LNCAP (cell line): ENCODE measurements around the gene AUH.

Experiments
- TF ChIP-seq, protein P1 (sequence below): fragments of 450-650 bp; IDR thresholded peaks from 2 replicates; pipeline ENCODE4 v1.5.1; 2017; ENCODE audit warnings: mild to moderate bottlenecking

AUH gene

DNA sequence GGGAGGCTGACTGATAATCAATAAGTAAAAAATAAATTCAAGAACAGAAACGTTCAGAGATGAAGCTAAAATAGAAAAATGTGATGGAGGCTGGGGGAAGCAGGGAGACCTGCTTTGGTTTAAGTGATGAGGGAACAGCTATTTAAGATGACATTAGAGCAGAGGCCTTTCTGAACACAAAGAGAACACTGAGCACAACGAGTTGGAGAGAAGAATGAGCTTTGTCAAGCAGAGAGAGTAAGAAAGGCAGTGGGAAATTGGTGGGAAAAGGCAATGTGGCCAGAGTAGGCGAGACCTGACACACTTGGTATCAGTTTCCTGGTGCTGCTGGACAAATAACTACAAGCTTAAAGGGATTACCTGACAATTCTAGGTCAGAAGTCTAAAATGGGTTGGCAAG, 20.0 kb downstream of the AUH start:
- TF ChIP-seq, protein P1, sequence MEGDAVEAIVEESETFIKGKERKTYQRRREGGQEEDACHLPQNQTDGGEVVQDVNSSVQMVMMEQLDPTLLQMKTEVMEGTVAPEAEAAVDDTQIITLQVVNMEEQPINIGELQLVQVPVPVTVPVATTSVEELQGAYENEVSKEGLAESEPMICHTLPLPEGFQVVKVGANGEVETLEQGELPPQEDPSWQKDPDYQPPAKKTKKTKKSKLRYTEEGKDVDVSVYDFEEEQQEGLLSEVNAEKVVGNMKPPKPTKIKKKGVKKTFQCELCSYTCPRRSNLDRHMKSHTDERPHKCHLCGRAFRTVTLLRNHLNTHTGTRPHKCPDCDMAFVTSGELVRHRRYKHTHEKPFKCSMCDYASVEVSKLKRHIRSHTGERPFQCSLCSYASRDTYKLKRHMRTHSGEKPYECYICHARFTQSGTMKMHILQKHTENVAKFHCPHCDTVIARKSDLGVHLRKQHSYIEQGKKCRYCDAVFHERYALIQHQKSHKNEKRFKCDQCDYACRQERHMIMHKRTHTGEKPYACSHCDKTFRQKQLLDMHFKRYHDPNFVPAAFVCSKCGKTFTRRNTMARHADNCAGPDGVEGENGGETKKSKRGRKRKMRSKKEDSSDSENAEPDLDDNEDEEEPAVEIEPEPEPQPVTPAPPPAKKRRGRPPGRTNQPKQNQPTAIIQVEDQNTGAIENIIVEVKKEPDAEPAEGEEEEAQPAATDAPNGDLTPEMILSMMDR: no peak

DNA sequence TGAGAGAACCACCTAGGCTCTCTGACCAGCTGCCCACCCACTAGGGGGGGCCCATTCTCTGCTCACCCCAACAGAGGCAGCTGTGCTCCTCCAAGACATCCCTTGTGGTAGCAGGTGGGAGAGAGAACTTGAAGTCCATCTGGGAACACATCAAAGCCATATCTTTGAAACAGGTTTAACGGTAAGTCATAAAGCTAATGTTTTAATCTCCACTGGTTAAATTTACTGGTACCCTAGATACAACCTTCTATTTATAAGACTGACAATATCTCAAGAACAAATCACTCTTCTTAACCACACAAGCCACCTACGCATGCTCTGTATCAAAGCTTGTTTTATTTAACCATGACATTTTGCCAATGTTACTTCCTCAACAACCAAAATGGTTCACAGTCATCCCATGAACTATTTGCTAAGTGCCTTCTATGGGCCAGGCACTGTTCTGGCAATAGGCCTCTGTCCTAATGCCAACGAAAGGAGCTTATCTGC, 20.4 kb downstream of the AUH start:
- TF ChIP-seq, protein P1: no peak

DNA sequence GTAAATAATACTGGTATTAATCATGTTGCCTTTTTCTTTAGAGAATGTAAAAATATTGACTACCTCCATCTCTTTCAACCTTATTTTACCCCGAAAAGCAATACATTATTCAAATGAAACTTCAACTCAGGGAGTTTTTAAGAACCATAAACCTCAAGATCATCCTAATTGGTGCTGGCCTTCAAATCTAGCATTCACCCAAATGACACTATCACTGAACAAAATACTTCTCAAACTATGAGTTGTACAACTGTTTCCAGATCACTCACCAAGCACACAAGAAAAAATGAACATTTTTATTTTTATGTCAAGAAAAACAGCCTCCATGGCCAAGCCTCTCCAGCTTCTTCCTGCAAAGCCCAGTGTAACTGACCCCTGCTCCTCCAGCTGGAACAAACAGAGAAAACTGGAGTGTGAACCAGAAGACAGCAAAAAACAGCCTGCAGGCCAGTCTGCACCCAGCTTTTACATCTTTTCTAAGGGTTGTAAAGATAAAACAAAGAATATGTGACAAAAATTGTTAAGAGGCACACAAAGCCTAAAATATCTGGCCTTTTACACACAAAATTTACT, 21.2 kb downstream of the AUH start:
- TF ChIP-seq, protein P1: no peak

DNA sequence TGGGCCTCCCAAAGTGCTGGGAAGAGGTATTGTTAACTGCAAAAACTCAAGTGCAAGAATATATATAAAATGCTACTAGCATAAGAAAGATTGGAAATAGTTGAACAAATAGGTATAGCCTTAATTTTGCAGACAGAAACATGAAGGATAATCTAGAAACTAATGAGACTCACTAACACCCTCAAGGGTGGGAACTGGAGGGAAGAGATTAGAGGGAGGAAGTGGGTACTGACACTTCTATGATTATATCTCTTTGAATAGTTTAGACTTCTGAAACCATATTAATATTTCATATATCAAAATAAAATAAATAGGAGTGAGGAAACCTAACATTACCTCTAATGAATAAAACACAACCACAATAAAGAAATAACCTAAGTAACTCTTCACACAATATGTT, 23.0 kb downstream of the AUH start:
- TF ChIP-seq, protein P1: no peak

DNA sequence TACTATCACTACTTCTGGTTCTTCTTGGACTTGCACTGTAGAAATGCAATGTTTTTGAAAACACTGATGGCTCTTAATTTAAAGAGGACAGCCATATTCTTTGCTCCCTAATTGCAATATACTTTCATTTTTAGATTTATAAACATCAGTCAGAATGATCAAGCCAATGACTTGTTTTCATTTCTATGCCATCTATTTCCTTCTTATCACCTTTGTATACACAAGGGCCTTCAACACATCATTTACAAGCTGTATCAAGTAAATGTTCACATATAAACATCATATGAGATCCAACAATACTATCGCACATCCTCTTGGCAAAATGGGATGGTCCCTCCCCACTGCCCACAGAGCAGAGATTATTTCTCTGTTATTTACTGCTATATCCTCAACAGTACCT, 24.9 kb downstream of the AUH start:
- TF ChIP-seq, protein P1: no peak

DNA sequence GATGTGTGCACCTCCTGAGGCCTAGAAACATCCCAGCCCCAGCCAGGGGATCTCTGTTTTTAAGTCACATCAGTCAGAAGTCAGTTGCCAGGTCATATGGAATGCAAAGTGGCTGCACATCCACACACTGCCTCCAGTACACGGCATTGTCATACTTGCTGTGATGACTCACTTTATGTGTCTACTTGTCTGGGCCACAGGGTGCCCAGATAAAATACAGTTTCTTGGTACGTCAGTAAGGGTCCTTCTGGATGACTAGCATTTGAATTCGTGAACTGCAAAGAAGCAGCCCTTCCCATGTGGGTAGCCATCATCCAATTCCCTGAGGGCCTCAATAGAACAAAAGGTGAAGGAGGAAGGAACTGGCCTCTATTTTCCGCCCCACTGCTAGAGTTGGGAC, 27.7 kb downstream of the AUH start:
- TF ChIP-seq, protein P1: no peak

DNA sequence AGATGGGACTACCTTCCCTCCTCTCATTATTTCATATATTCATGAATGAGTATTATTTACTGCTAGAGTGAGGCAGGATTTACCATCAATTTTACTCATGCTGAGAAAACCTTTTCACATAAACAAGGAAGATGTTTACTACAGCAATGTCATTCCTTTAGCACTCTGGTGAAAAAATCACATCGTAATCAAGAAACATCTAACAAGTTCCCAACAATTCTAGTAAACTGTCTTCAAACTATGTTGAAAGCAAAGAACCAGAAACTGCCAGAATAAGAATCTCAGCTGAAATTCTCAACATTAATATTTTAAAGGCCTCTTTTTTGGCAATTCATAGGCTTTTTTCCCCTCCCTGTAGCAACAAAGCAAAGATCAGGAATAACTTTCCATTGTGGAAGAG, 28.2 kb downstream of the AUH start:
- TF ChIP-seq, protein P1: no peak
